Adrenal gland (tissue), 12 donors: ENCODE measurements around the gene IL1F10. TPM values are rescaled to one million over a fixed set of nuclear protein-coding genes. Genes with fewer than 3 reads are reported as not detected.
"Not testable (repeated sequence)": the region's sequence is repeated elsewhere in the genome, so short reads cannot be mapped to it uniquely, and the experiment has no call there.

Experiments used
- DNase-seq, 7 donors: peaks; one replicate each; pipeline ENCODE4 v3.0.0-alpha.2; 2019 to 2020
- H3K27ac ChIP-seq, 5 donors: fragments of 200-600 bp; sonication (generic) in 4 of 5; 1 replicate in 3 of 5; 2 replicates in 2 of 5; pipeline versions ENCODE4 v1.5.1 to v1.8.0; 2016 to 2020; ENCODE audit warnings: mild to moderate bottlenecking in 1 of 5
- H3K27me3 ChIP-seq: fragments of 200-600 bp; 2 replicates; pipeline ENCODE4 v1.8.0; 2021
- H3K36me3 ChIP-seq, 2 donors: fragments of 200-600 bp; replicated peaks in 1 of 2; 1 replicate in 1 of 2; 2 replicates in 1 of 2; pipeline versions ENCODE4 v1.5.1 to v1.8.0; 2018 to 2022
- H3K4me1 ChIP-seq, 2 donors: fragments of 200-600 bp; replicated peaks in 1 of 2; 1 replicate in 1 of 2; 2 replicates in 1 of 2; pipeline versions ENCODE4 v1.5.1 to v1.8.0; 2018 to 2021
- H3K4me3 ChIP-seq, 4 donors: fragments of 200-600 bp; sonication (generic) in 3 of 4; one replicate each; pipeline ENCODE4 v1.5.1; 2016 to 2018
- H3K9me3 ChIP-seq, 3 donors: fragments of 200-600 bp; sonication (generic) in 1 of 3; replicated peaks in 1 of 3; 1 replicate in 2 of 3; 2 replicates in 1 of 3; pipeline versions ENCODE4 v1.5.1 to v1.8.0; 2016 to 2021
- POLR2A ChIP-seq, 2 donors: fragments of 450-650 bp; IDR thresholded peaks; one replicate each; pipeline ENCODE4 v1.6.1; 2017; ENCODE audit warnings: antibody characterized with exemption in 2 of 2, mild to moderate bottlenecking in 2 of 2, moderate library complexity in 1 of 2
- WGBS, 4 donors: extraction: QIAGEN DNeasy Blood & Tissue Kit in 2 of 4; methylation state at CpG; one replicate each; pipeline versions ENCODE4 v1.1.5 to v1.1.7; 2013 to 2017; 5-methylcytosine and 5-hydroxymethylcytosine counted together
- intact Hi-C, 2 donors: fragments of 100-400 bp; cut with DNase I; formaldehyde crosslinking; loops; one replicate each; pipeline versions ENCODE4 v1.14.1 to v1.15.0; 2022 to 2023
- polyA plus RNA-seq, 3 donors: library from polyadenylated mRNA; stranded (reverse); fragments of 200-250 nt in 2 of 3; fragments of 350-450 nt in 1 of 3; fragmentation: Illumina TruSeq in 1 of 3; extraction: RNeasy Lipid Tissue Mini Kit (QIAGEN cat#74804) in 1 of 3; gene quantifications; one replicate each; pipeline ENCODE4 v1.2.3, GENCODE V29; 2013 to 2014
- total RNA-seq, 9 donors: library from RNA; depleted of rRNA in 4 of 9; stranded (reverse); fragments of >200 nt in 4 of 9; fragments of 120-200 nt in 1 of 9; fragmentation: NEBNext Ultra II Directional in 1 of 9; extraction: Animal tissue kit (Norgen Biotek cat#: 25700) in 1 of 9; gene quantifications; one replicate each; pipeline versions ENCODE4 v1.1.0 to v1.2.4, GENCODE V29; 2013 to 2023
- TF ChIP-seq, protein P1 (sequence below), 6 experiments: fragments of 450-650 bp in 4 of 6; fragments of 200-600 bp in 2 of 6; sonication (generic) in 1 of 6; IDR thresholded peaks; 1 replicate in 5 of 6; 2 replicates in 1 of 6; pipeline versions ENCODE4 v1.5.1 to v1.8.0; 2016 to 2021; ENCODE audit warnings: antibody characterized with exemption in 6 of 6, mild to moderate bottlenecking in 2 of 6, moderate library complexity in 1 of 6
- donor health status: healthy with polysubstance abuse.
- donor health status: Bipolar disorder and iron deficiency.
- donor health status: DM: yes; HTN: yes; CAD: no.
- donor health status: DM: no; HTN: no; CAD: no.
- donor health status: DM: no; HTN: no; CAD: no.
- donor health status: DM: yes; HTN: yes; CAD: no.

The IL1F10 gene
- total and polyA plus RNA-seq, 12 donors, result not detected

DNA sequence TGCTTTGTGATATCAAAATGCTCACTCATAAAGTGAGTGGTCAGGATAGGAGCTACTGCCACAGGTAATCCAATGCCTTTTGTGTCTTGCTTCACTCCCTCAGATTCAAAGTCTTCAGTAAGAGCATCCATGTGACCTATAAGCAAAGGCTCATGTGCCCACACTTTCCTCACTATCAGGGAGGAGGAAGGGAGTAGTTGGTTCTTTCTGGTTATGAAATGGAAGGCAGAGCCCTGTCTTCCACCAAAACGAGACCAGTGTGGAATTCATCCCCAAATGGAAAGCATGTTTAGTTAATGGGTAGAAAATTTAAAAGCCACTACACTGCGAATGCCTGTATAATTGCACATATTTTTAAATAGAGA, 25.8 kb downstream of the IL1F10 start:
- no peaks in the 10 kb centered on the region for H3K27me3 ChIP-seq
- DNase-seq, result no peak
- TF ChIP-seq, protein P1, sequence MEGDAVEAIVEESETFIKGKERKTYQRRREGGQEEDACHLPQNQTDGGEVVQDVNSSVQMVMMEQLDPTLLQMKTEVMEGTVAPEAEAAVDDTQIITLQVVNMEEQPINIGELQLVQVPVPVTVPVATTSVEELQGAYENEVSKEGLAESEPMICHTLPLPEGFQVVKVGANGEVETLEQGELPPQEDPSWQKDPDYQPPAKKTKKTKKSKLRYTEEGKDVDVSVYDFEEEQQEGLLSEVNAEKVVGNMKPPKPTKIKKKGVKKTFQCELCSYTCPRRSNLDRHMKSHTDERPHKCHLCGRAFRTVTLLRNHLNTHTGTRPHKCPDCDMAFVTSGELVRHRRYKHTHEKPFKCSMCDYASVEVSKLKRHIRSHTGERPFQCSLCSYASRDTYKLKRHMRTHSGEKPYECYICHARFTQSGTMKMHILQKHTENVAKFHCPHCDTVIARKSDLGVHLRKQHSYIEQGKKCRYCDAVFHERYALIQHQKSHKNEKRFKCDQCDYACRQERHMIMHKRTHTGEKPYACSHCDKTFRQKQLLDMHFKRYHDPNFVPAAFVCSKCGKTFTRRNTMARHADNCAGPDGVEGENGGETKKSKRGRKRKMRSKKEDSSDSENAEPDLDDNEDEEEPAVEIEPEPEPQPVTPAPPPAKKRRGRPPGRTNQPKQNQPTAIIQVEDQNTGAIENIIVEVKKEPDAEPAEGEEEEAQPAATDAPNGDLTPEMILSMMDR (IDR thresholded peaks at IDR 0.05), result no peak
- TF ChIP-seq POLR2A (IDR thresholded peaks at IDR 0.05), result no peak
- H3K4me3 ChIP-seq, result no peak overlapping the region
- no peaks in the 10 kb centered on the region for H3K4me1 ChIP-seq
- H3K27ac ChIP-seq, result no peak overlapping the region
- intact Hi-C loops, result no loop called here
- no peaks in the 10 kb centered on the region for H3K36me3 ChIP-seq
- H3K9me3 ChIP-seq, result no peaks in the 10 kb centered on the region
- WGBS, 4 donors, result 44 to 70% (median 53%) methylated on average over 2 of the region's 2 CpGs

DNA sequence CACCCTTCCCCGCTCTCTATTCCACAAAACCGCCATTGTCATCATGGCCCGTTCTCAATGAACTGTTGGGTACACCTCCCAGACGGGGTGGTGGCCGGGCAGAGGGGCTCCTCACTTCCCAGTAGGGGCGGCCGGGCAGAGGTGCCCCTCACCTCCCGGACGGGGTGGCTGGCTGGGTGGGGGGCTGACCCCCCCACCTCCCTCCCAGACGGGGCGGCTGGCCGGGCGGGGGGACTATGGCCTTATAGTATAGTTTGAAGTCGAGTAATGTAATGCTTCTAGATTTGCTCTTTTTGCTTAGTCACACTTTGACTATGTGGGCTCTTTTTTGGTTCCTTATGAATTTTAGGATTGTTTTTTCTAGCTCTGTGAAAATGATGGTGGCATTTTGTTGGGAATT, 28.5 kb downstream of the IL1F10 start:
- H3K4me1 ChIP-seq, DNase-seq, H3K27ac ChIP-seq, H3K4me3 ChIP-seq, intact Hi-C loops, H3K9me3 ChIP-seq, H3K36me3 ChIP-seq, H3K27me3 ChIP-seq: not testable (repeated sequence)
- WGBS, 4 donors, result 84 to 97% (median 95%) methylated on average over 10 to 14 of the region's 14 CpGs

DNA sequence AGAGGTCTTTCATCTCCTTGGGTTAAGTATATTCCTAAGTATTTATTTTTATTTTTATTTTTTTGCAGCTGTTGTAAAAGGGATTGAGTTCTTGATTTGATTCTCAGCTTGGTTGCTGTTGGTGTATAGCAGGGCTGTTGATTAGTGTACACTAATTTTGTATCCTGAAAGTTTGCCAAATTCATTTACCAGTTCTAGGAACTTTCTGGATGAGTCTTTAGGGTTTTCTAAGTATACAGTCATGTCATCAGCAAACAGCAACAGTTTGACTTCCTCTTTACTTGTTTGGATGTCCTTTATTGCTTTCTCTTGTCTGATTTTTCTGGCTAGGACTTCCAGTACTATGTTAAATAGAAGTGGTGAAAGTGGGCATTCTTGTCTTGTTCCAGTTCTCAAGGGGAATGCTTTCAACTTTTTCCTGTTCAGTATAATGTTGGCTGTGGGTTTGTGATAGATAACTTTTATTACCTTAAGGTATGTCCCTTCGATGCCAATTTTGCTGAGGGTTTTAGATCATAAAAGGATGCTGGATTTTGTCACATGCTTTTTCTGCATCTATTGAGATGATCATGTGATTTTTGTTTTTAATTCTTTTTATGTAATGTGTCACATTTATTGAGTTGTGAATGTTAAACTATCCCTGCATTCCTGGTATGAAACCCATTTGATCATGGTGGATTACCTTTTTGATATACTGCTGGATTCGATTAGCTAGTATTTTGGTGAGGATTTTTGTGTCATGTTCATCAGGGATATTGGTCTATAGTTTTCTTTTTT, 29.3 kb downstream of the IL1F10 start:
- intact Hi-C loops, H3K4me1 ChIP-seq, H3K9me3 ChIP-seq, H3K36me3 ChIP-seq, DNase-seq, H3K27ac ChIP-seq, H3K27me3 ChIP-seq, H3K4me3 ChIP-seq: not testable (repeated sequence)
- 44 to 85% (median 83%) methylated on average over 2 of the region's 2 CpGs for WGBS, 4 donors

DNA sequence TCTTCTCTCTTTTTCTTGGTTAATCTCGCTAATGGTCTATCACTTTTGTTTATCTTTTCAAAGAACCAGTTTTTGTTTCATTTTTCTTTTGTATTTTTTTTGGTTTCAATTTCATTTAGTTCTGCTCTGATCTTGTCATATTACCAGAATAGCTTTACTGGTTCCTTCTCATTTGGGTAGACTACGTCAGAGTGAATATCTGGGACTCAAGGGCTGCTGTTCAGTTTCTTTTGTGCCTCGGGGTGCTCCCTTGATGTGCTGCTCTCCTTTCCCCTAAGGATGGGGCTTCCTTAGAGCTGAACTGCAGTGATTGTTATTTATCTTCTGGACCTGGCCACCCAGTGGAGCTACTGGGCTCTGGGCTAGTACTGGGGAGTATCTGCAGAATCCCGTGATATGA, 30.3 kb downstream of the IL1F10 start:
- H3K4me1 ChIP-seq, result no peaks in the 10 kb centered on the region
- no peak overlapping the region for H3K4me3 ChIP-seq
- no peak overlapping the region for H3K27ac ChIP-seq
- no peak for DNase-seq
- WGBS, 4 donors, result 75 to 87% (median 84%) methylated on average over 4 of the region's 4 CpGs
- no peaks in the 10 kb centered on the region for H3K27me3 ChIP-seq
- intact Hi-C loops, result no loop called here
- H3K36me3 ChIP-seq, result no peaks in the 10 kb centered on the region
- H3K9me3 ChIP-seq, result no peaks in the 10 kb centered on the region
- no peak for TF ChIP-seq POLR2A (IDR thresholded peaks at IDR 0.05)
- TF ChIP-seq, protein P1 (IDR thresholded peaks at IDR 0.05), result no peak

DNA sequence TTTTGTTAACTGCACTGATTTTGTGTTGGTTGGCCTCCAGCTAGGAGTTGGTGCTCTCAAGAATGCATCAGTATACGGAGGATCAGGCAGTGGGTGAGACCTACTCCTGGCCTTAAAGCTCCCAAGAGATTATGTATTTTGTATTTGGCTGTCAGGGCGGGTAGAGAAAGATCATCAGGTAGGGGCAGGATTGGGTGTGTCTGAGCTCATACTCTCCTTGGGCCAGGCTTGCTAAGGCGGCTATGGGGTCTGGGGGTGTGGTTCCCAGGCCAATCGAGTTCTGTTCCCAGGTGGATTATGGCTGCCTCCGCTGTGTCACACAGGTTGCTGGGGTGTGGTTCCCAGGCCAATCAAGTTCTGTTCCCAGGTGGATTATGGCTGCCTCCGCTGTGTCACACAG, 30.8 kb downstream of the IL1F10 start:
- DNase-seq, result no peak
- TF ChIP-seq, protein P1 (IDR thresholded peaks at IDR 0.05), result no peak
- no peak for TF ChIP-seq POLR2A (IDR thresholded peaks at IDR 0.05)
- no peak overlapping the region for H3K4me3 ChIP-seq

More for the DNA sequence above, 30.8 kb downstream of the IL1F10 start:
- Histone ChIP-seq H3K9me3 (no peaks in the 10 kb centered on the region), H3K27ac (no peak overlapping the region), H3K36me3 (no peaks in the 10 kb centered on the region), H3K4me1 (no peaks in the 10 kb centered on the region), H3K27me3 (no peaks in the 10 kb centered on the region)
- WGBS, 4 donors, result 77 to 95% (median 92%) methylated on average over 4 to 6 of the region's 6 CpGs
- intact Hi-C loops, result no loop called here
